GM12892 (cell line): ENCODE data around the gene SKA2.
A peak's percentile ranks its signal among the peaks of the same experiment; 100 is the strongest.

Source experiments
- DNase-seq: peaks from one replicate; pipeline ENCODE4 v3.0.0; 2011; ENCODE audit not compliant: insufficient read length
- FAIRE-seq: peaks from 2 replicates; lab custom pipeline; 2011; peaks lifted over from hg19 to GRCh38; lab: Jason Lieb, UNC
- POLR2A ChIP-seq: IDR thresholded peaks from 2 replicates; pipeline ENCODE4 v1.6.1; 2011; ENCODE audit warnings: low read depth, low read length, control low read depth
- POLR2AphosphoS5 ChIP-seq: IDR thresholded peaks from 2 replicates; pipeline ENCODE4 v1.6.1; 2011; ENCODE audit warnings: low read depth, low read length, control low read depth
- TAF1 ChIP-seq: IDR thresholded peaks from 2 replicates; pipeline ENCODE4 v1.6.1; 2011; ENCODE audit warnings: low read depth, mild to moderate bottlenecking, control low read depth, low read length, borderline replicate concordance

Gene SKA2

GRCh38 chr17:59111539-59111938, 43.4 kb downstream of the SKA2 start:
- no peak for TF ChIP-seq POLR2AphosphoS5
- no peak for TF ChIP-seq TAF1
- TF ChIP-seq POLR2A: no peak
- no peak for FAIRE-seq

GRCh38 chr17:59110973-59111372, 44.0 kb downstream of the SKA2 start:
- DNase-seq (no peak), FAIRE-seq (no peak)
- no peak for TF ChIP-seq TAF1

More at GRCh38 chr17:59111539-59111938, 43.4 kb downstream of the SKA2 start:
- DNase-seq: no peak

- DNase-seq: no peak
- TF ChIP-seq POLR2AphosphoS5: no peak
- TF ChIP-seq POLR2A: no peak
- no peak for TF ChIP-seq TAF1
- FAIRE-seq: no peak
These were observed 46.4 kb downstream of the SKA2 start for GRCh38 chr17:59108400-59109102.

GRCh38 chr17:59107306-59107670, 47.7 kb downstream of the SKA2 start:
- DNase-seq (no peak), FAIRE-seq (no peak)
- no peak for TF ChIP-seq POLR2A
- TF ChIP-seq TAF1: no peak
- TF ChIP-seq POLR2AphosphoS5: no peak; the same call in 1 of the 2 replicates

- peak; percentile 100 for FAIRE-seq
These were observed 48.3 kb downstream of the SKA2 start, which contains the start of gene TRIM37 for GRCh38 chr17:59106463-59107305. TSS of gene TRIM37 (minus strand) at chr17:59106880. CDS start at chr17:59106461, 419 bp downstream.

GRCh38 chr17:59105852-59106462, 49.0 kb downstream of the SKA2 start:
- no peak for FAIRE-seq
- DNase-seq: peak; percentile 16

More at GRCh38 chr17:59106463-59107305, 48.3 kb downstream of the SKA2 start, which contains the start of gene TRIM37:
- peak; percentile 93 for DNase-seq
- TF ChIP-seq POLR2AphosphoS5 (peak; percentile 57), TAF1 (0 out of 2 replicates have a peak, but pooled peaks have one; percentile 39), POLR2A (peak; percentile 71)

GRCh38 chr17:59101178-59101577, 53.8 kb downstream of the SKA2 start:
- TF ChIP-seq POLR2A: no peak
- no peak for TF ChIP-seq POLR2AphosphoS5
- no peak for TF ChIP-seq TAF1
- no peak for DNase-seq
- FAIRE-seq: no peak

More at GRCh38 chr17:59105852-59106462, 49.0 kb downstream of the SKA2 start:
- TF ChIP-seq TAF1: no peak
- no peak for TF ChIP-seq POLR2AphosphoS5
- TF ChIP-seq POLR2A: no peak

GRCh38 chr17:59097876-59098275, 57.1 kb downstream of the SKA2 start:
- DNase-seq: no peak
- no peak for FAIRE-seq
- TF ChIP-seq TAF1 (no peak), POLR2A (no peak), POLR2AphosphoS5 (no peak)

- no peak for FAIRE-seq
- DNase-seq: no peak
These were observed 60.0 kb downstream of the SKA2 start for GRCh38 chr17:59094861-59095530.

GRCh38 chr17:59093702-59094231, 61.2 kb downstream of the SKA2 start:
- TF ChIP-seq TAF1: no peak
- TF ChIP-seq POLR2AphosphoS5: no peak
- no peak for TF ChIP-seq POLR2A
- no peak for FAIRE-seq
- no peak for DNase-seq

More at GRCh38 chr17:59094861-59095530, 60.0 kb downstream of the SKA2 start:
- TF ChIP-seq POLR2AphosphoS5 (no peak), POLR2A (no peak), TAF1 (no peak)
